ENCODE measurements around the gene TMCO4. TPM values are rescaled to one million over a fixed set of nuclear protein-coding genes. Genes with fewer than 3 reads are reported as not detected.

Gene TMCO4
- total RNA-seq, 1 donor = 11.1 TPM

- Histone ChIP-seq H3K27me3 (ENCODE audit: insufficient read depth, low read length) (no peaks in the 10 kb centered on the region), H3K9me3 (ENCODE audit: low read depth, low read length) (no peaks in the 10 kb centered on the region), H3K4me3 (ENCODE audit: low read length) (no peak overlapping the region), H3K4me1 (ENCODE audit: insufficient read depth, low read length) (no peaks in the 10 kb centered on the region)
These were observed 45.2 kb downstream of the TMCO4 start for GRCh38 chr1:19754482-19754881.

- no peaks in the 10 kb centered on the region for H3K27me3 ChIP-seq (ENCODE audit: insufficient read depth, low read length)
- H3K4me1 ChIP-seq (ENCODE audit: insufficient read depth, low read length) = no peaks in the 10 kb centered on the region
- no peaks in the 10 kb centered on the region for H3K9me3 ChIP-seq (ENCODE audit: low read depth, low read length)
- H3K4me3 ChIP-seq (ENCODE audit: low read length) = no peak overlapping the region
These were observed 47.5 kb downstream of the TMCO4 start for GRCh38 chr1:19752083-19752696.

GRCh38 chr1:19750882-19751276 is 48.8 kb downstream of the TMCO4 start:
- Histone ChIP-seq H3K4me1 (ENCODE audit: insufficient read depth, low read length) (no peaks in the 10 kb centered on the region), H3K27me3 (ENCODE audit: insufficient read depth, low read length) (no peaks in the 10 kb centered on the region), H3K4me3 (ENCODE audit: low read length) (no peak overlapping the region), H3K9me3 (ENCODE audit: low read depth, low read length) (no peaks in the 10 kb centered on the region)

- Histone ChIP-seq H3K27me3 (ENCODE audit: insufficient read depth, low read length) (no peaks in the 10 kb centered on the region), H3K4me1 (ENCODE audit: insufficient read depth, low read length) (no peaks in the 10 kb centered on the region), H3K9me3 (ENCODE audit: low read depth, low read length) (no peaks in the 10 kb centered on the region), H3K4me3 (ENCODE audit: low read length) (no peak overlapping the region)
These were observed 49.4 kb downstream of the TMCO4 start for GRCh38 chr1:19750101-19750881.

- no peaks in the 10 kb centered on the region for H3K4me1 ChIP-seq (ENCODE audit: insufficient read depth, low read length)
- H3K27me3 ChIP-seq (ENCODE audit: insufficient read depth, low read length) = no peaks in the 10 kb centered on the region
- no peaks in the 10 kb centered on the region for H3K9me3 ChIP-seq (ENCODE audit: low read depth, low read length)
- no peak overlapping the region for H3K4me3 ChIP-seq (ENCODE audit: low read length)
These were observed 50.0 kb downstream of the TMCO4 start for GRCh38 chr1:19749685-19750084.

GRCh38 chr1:19747761-19748160 is 52.0 kb downstream of the TMCO4 start:
- Histone ChIP-seq H3K9me3 (ENCODE audit: low read depth, low read length) (no peaks in the 10 kb centered on the region), H3K27me3 (ENCODE audit: insufficient read depth, low read length) (no peaks in the 10 kb centered on the region), H3K4me3 (ENCODE audit: low read length) (no peak overlapping the region), H3K4me1 (ENCODE audit: insufficient read depth, low read length) (no peaks in the 10 kb centered on the region)

- no peak overlapping the region for H3K4me3 ChIP-seq (ENCODE audit: low read length)
- no peaks in the 10 kb centered on the region for H3K4me1 ChIP-seq (ENCODE audit: insufficient read depth, low read length)
- no peaks in the 10 kb centered on the region for H3K9me3 ChIP-seq (ENCODE audit: low read depth, low read length)
- no peaks in the 10 kb centered on the region for H3K27me3 ChIP-seq (ENCODE audit: insufficient read depth, low read length)
These were observed 54.8 kb downstream of the TMCO4 start for GRCh38 chr1:19744886-19745285.

GRCh38 chr1:19744335-19744743 is 55.4 kb downstream of the TMCO4 start:
- Histone ChIP-seq H3K4me1 (ENCODE audit: insufficient read depth, low read length) (no peaks in the 10 kb centered on the region), H3K27me3 (ENCODE audit: insufficient read depth, low read length) (no peaks in the 10 kb centered on the region), H3K9me3 (ENCODE audit: low read depth, low read length) (no peaks in the 10 kb centered on the region), H3K4me3 (ENCODE audit: low read length) (no peak overlapping the region)

GRCh38 chr1:19743793-19744192 is 55.9 kb downstream of the TMCO4 start:
- no peaks in the 10 kb centered on the region for H3K9me3 ChIP-seq (ENCODE audit: low read depth, low read length)
- no peak overlapping the region for H3K4me3 ChIP-seq (ENCODE audit: low read length)
- H3K27me3 ChIP-seq (ENCODE audit: insufficient read depth, low read length) = no peaks in the 10 kb centered on the region
- H3K4me1 ChIP-seq (ENCODE audit: insufficient read depth, low read length) = no peaks in the 10 kb centered on the region

- H3K27me3 ChIP-seq (ENCODE audit: insufficient read depth, low read length) = no peaks in the 10 kb centered on the region
- H3K4me3 ChIP-seq (ENCODE audit: low read length) = no peak overlapping the region
- no peaks in the 10 kb centered on the region for H3K9me3 ChIP-seq (ENCODE audit: low read depth, low read length)
- H3K4me1 ChIP-seq (ENCODE audit: insufficient read depth, low read length) = no peaks in the 10 kb centered on the region
These were observed 56.5 kb downstream of the TMCO4 start for GRCh38 chr1:19743180-19743579.

GRCh38 chr1:19739628-19740027 is 60.1 kb downstream of the TMCO4 start:
- H3K4me3 ChIP-seq (ENCODE audit: low read length) = no peak overlapping the region
- no peaks in the 10 kb centered on the region for H3K4me1 ChIP-seq (ENCODE audit: insufficient read depth, low read length)
- H3K9me3 ChIP-seq (ENCODE audit: low read depth, low read length) = no peaks in the 10 kb centered on the region
- H3K27me3 ChIP-seq (ENCODE audit: insufficient read depth, low read length) = no peaks in the 10 kb centered on the region

- Histone ChIP-seq H3K4me3 (ENCODE audit: low read length) (no peak overlapping the region), H3K27me3 (ENCODE audit: insufficient read depth, low read length) (no peaks in the 10 kb centered on the region), H3K4me1 (ENCODE audit: insufficient read depth, low read length) (no peaks in the 10 kb centered on the region), H3K9me3 (ENCODE audit: low read depth, low read length) (no peaks in the 10 kb centered on the region)
These were observed 61.0 kb downstream of the TMCO4 start for GRCh38 chr1:19738669-19739068.

- H3K4me1 ChIP-seq (ENCODE audit: insufficient read depth, low read length) = no peaks in the 10 kb centered on the region
- no peaks in the 10 kb centered on the region for H3K27me3 ChIP-seq (ENCODE audit: insufficient read depth, low read length)
- no peak overlapping the region for H3K4me3 ChIP-seq (ENCODE audit: low read length)
- H3K9me3 ChIP-seq (ENCODE audit: low read depth, low read length) = no peaks in the 10 kb centered on the region
These were observed 61.6 kb downstream of the TMCO4 start for GRCh38 chr1:19738076-19738475.

GRCh38 chr1:19737104-19737825 is 62.5 kb downstream of the TMCO4 start:
- Histone ChIP-seq H3K4me1 (ENCODE audit: insufficient read depth, low read length) (no peaks in the 10 kb centered on the region), H3K4me3 (ENCODE audit: low read length) (no peak overlapping the region), H3K9me3 (ENCODE audit: low read depth, low read length) (no peaks in the 10 kb centered on the region), H3K27me3 (ENCODE audit: insufficient read depth, low read length) (no peaks in the 10 kb centered on the region)

GRCh38 chr1:19735440-19736127 is 64.1 kb downstream of the TMCO4 start:
- Histone ChIP-seq H3K9me3 (ENCODE audit: low read depth, low read length) (no peaks in the 10 kb centered on the region), H3K27me3 (ENCODE audit: insufficient read depth, low read length) (no peaks in the 10 kb centered on the region), H3K4me3 (ENCODE audit: low read length) (no peak overlapping the region)

More at GRCh38 chr1:19735440-19736127, 64.1 kb downstream of the TMCO4 start:
- no peaks in the 10 kb centered on the region for H3K4me1 ChIP-seq (ENCODE audit: insufficient read depth, low read length)

Data from mononuclear cell (primary cell).